Calu3 (cell line): Measurements from ENCODE around the gene KRTAP4-12. TPM values are rescaled to one million over a fixed set of nuclear protein-coding genes. Genes with fewer than 3 reads are reported as not detected.
"Not testable (repeated sequence)": the region's sequence is repeated elsewhere in the genome, so short reads cannot be mapped to it uniquely, and the experiment has no call there.

Source experiments
- Bru-seq: library from RNA; stranded (reverse); fragments of 400-500 nt; gene quantifications from one replicate; lab custom pipeline; 2021; lab: Mats Ljungman, UMichigan
- BruChase-seq, 2 experiments: library from RNA; stranded (reverse); fragments of 400-500 nt; gene quantifications; one replicate each; lab custom pipeline; 2021; lab: Mats Ljungman, UMichigan
- BruUV-seq: library from RNA; stranded (reverse); fragments of 400-500 nt; replicated peaks from 2 replicates; lab custom pipeline; 2021; lab: Mats Ljungman, UMichigan
- CTCF ChIA-PET: fragments of 300-600 bp; sonication (Branson Sonifier 250); formaldehyde crosslinking; loops from one replicate; lab custom pipeline; 2022; ENCODE audit warnings: antibody characterized with exemption; lab: Charles Lee
- DNase-seq: peaks from one replicate; pipeline ENCODE4 v3.0.0; 2022
- H3K27ac Mint-ChIP-seq: one replicate; pipeline ENCODE4 v1.8.0; 2022; ENCODE audit warnings: mixed read lengths; ENCODE audit not compliant: unreplicated experiment
- H3K27me3 Mint-ChIP-seq: one replicate; pipeline ENCODE4 v1.8.0; 2022; ENCODE audit warnings: mixed read lengths; ENCODE audit not compliant: unreplicated experiment
- H3K36me3 Mint-ChIP-seq: one replicate; pipeline ENCODE4 v1.8.0; 2022; ENCODE audit warnings: mild to moderate bottlenecking, moderate library complexity, mixed read lengths; ENCODE audit not compliant: insufficient read depth, unreplicated experiment
- H3K4me1 Mint-ChIP-seq: one replicate; pipeline ENCODE4 v1.8.0; 2022; ENCODE audit warnings: mild to moderate bottlenecking, low read depth, mixed read lengths; ENCODE audit not compliant: unreplicated experiment
- H3K4me3 Mint-ChIP-seq: one replicate; pipeline ENCODE4 v1.8.0; 2022; ENCODE audit warnings: mild to moderate bottlenecking, low read depth, moderate library complexity, mixed read lengths; ENCODE audit not compliant: unreplicated experiment
- H3K9me3 Mint-ChIP-seq: one replicate; pipeline ENCODE4 v1.8.0; 2022; ENCODE audit warnings: low read depth, mixed read lengths; ENCODE audit not compliant: unreplicated experiment
- CTCF ChIP-seq: fragments of 200-600 bp; IDR thresholded peaks from one replicate; pipeline ENCODE4 v1.8.0; 2022; ENCODE audit warnings: antibody characterized with exemption; ENCODE audit not compliant: unreplicated experiment
- intact Hi-C: fragments of 100-400 bp; cut with micrococcal nuclease; formaldehyde crosslinking; loops from one replicate; pipeline ENCODE4 v1.10.0; 2022; ENCODE audit not compliant: unreplicated experiment
- long read RNA-seq: library from polyadenylated mRNA; stranded (forward); transcript quantifications from one replicate; pipeline ENCODE4 v2.0.0, GENCODE V29; 2022
- total RNA-seq: library from RNA; stranded (reverse); gene quantifications from 2 replicates; pipeline ENCODE4 v1.2.3, GENCODE V29; 2022

KRTAP4-12 gene
- total RNA-seq: not detected in 2 replicates
- Bru-seq, nascent RNA: not detected
- percentile 21 among the genes with signal in this experiment for BruChase-seq, experiment 1, labeled RNA remaining after a 6-hour chase
- not detected for BruChase-seq, experiment 2, labeled RNA remaining after a 2-hour chase
- long read RNA-seq: 0 reads

DNA sequence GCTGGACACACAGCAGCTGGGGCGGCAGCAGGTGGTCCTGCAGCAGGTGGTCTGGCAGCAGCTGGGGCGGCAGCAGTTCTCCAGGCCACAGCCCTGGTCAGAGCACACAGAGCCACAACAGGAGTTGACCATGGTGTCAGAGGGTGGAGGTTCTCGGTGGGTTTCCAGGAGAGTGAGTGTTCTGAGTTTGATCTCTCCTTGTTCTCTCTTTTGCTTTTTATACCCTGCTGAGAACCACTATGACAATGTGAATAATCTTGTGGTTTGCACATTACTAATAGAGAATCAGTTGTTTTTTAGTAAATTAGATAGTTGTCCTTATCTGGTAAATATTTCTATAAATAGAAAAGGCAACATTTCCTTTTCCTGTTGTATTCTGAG lies at the start of gene KRTAP4-12:
Gene KRTAP4-12 (minus strand): TSS at position 192 of the 381 bp plus-strand sequence. CDS start 60 bp downstream, at position 132.
- H3K27me3 Mint-ChIP-seq, H3K27ac Mint-ChIP-seq, BruUV-seq, DNase-seq, H3K36me3 Mint-ChIP-seq, intact Hi-C loops, H3K4me3 Mint-ChIP-seq, H3K9me3 Mint-ChIP-seq: not testable (repeated sequence)
- CTCF ChIA-PET: interaction anchor here (0.8 kb wide), 1 partner anchor 444 kb away, joined by 3 read pairs; no protein-coding TSS in a partner anchor
- H3K4me1 Mint-ChIP-seq: peaks cover 10% of the 10 kb centered on the region

DNA sequence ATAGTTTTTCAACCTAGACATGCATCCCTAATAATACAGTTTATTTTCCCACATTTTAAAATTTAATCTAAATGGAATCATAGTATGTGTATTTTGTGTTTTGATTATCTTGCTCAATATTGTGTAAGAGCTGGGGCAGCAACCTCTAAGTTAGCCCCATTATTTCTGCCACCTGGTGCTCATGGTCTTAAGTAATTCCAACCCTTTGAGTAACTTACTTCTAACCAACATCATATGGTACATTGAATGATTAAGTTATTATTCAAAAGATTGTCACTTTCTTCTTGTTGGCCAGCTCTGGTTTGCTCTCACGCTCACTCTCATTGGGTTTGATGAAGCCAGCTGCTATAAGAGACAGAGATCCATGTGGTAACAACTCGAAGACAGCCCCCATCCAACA lies 47.9 kb upstream of the KRTAP4-12 start:
- BruUV-seq: no TSS peak
- intact Hi-C loops: no loop called here
- no peak overlapping the region for H3K4me3 Mint-ChIP-seq
- no peaks in the 10 kb centered on the region for H3K27me3 Mint-ChIP-seq
- no peak for DNase-seq
- TF ChIP-seq CTCF: no peak
- CTCF ChIA-PET: interaction anchor here (0.8 kb wide), 1 partner anchor 11 kb away, joined by 3 read pairs; no protein-coding TSS in a partner anchor
- no peak overlapping the region for H3K27ac Mint-ChIP-seq
- no peaks in the 10 kb centered on the region for H3K9me3 Mint-ChIP-seq
- no peaks in the 10 kb centered on the region for H3K36me3 Mint-ChIP-seq
- H3K4me1 Mint-ChIP-seq: no peaks in the 10 kb centered on the region

DNA sequence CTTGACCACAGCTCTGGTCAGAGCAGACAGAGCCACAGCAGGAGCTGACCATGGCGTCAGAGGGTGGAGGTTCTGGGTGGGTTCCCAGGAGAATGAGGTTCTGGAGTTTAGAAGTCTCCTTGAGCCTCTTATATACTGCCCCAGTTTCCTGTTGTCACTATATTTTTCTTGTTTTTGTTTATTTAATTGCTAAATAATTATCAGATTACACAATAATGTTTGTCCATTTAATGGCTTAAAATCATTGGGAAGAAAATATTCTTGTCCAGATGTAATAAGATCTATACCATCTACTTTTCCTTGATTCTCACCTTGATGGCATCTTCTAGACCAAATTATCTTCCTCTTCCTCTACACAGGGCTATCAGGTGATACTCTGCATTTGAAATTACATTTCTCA lies 44.1 kb upstream of the KRTAP4-12 start, which contains the start of gene KRTAP4-3:
Gene KRTAP4-3 (minus strand): TSS at position 101 of the 400 bp plus-strand sequence. CDS start 49 bp downstream, at position 52.
- H3K27ac Mint-ChIP-seq: no peak within 1 kb of the TSS
- H3K4me3 Mint-ChIP-seq: no peak within 1 kb of the TSS
- CTCF ChIA-PET: no interaction called here
- BruUV-seq: no TSS peak
- H3K27me3 Mint-ChIP-seq: no peaks in the 10 kb centered on the region
- no peaks in the 10 kb centered on the region for H3K4me1 Mint-ChIP-seq
- H3K9me3 Mint-ChIP-seq: no peaks in the 10 kb centered on the region
- H3K36me3 Mint-ChIP-seq: no peaks in the 10 kb centered on the region
- no peak for DNase-seq
- intact Hi-C loops: no loop called here
- TF ChIP-seq CTCF: no peak

- no peak overlapping the region for H3K4me3 Mint-ChIP-seq
- H3K9me3 Mint-ChIP-seq: no peaks in the 10 kb centered on the region
- H3K4me1 Mint-ChIP-seq: no peaks in the 10 kb centered on the region
- no peaks in the 10 kb centered on the region for H3K27me3 Mint-ChIP-seq
- no peaks in the 10 kb centered on the region for H3K36me3 Mint-ChIP-seq
- no peak overlapping the region for H3K27ac Mint-ChIP-seq
- TF ChIP-seq CTCF: no peak
- BruUV-seq: no TSS peak
- intact Hi-C loops: no loop called here
- DNase-seq: no peak
- CTCF ChIA-PET: no interaction called here
Measured at GRCh38 chr17:41167561-41167960, 43.6 kb upstream of the KRTAP4-12 start.

DNA sequence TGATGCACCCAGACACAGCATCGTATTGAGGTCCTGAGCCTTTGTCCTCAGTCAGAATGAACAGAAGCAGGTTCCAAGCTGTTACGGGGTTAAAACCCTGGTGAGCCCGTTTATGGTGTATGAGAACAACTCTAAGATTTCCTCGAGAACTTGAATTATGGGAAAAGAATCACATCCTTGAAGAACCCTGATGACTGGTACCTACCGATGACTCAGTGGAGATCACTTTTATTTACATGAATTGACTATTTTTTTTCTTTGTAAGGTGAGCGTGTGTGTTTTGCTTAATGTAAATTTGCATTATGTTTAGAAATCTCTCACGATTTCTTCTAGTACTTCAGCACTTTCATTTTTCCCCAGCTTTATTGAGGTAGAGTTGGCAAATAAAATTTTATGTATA lies 39.8 kb upstream of the KRTAP4-12 start:
- intact Hi-C loops: no loop called here
- no peaks in the 10 kb centered on the region for H3K27me3 Mint-ChIP-seq
- no TSS peak for BruUV-seq
- H3K9me3 Mint-ChIP-seq: no peaks in the 10 kb centered on the region
- no peak overlapping the region for H3K4me3 Mint-ChIP-seq
- no peaks in the 10 kb centered on the region for H3K36me3 Mint-ChIP-seq
- H3K27ac Mint-ChIP-seq: no peak overlapping the region
- TF ChIP-seq CTCF: no peak
- H3K4me1 Mint-ChIP-seq: no peaks in the 10 kb centered on the region
- CTCF ChIA-PET: no interaction called here
- DNase-seq: no peak
